ENCODE data around the gene PKDREJ.

DNA sequence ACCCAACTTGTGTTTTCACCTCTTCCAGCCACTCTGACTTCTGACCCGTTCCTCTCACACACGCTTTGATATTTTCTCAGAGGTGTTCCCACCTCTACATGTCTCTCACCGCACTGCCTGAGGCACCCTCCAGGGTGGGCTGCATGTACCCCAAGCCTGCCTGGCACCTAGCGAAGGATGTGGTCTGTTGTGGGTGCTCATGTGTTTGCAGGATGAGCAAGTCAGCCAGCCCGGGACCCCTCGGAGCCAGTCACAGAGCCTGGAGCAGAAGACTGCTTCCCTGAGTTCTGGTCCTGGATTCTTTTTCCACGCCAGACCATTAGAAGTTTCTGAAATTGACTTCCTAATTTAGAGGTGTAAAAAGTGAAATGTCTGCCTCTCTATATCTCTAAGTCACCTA lies 37.3 kb upstream of the PKDREJ start:
- TF ChIP-seq, protein P1, sequence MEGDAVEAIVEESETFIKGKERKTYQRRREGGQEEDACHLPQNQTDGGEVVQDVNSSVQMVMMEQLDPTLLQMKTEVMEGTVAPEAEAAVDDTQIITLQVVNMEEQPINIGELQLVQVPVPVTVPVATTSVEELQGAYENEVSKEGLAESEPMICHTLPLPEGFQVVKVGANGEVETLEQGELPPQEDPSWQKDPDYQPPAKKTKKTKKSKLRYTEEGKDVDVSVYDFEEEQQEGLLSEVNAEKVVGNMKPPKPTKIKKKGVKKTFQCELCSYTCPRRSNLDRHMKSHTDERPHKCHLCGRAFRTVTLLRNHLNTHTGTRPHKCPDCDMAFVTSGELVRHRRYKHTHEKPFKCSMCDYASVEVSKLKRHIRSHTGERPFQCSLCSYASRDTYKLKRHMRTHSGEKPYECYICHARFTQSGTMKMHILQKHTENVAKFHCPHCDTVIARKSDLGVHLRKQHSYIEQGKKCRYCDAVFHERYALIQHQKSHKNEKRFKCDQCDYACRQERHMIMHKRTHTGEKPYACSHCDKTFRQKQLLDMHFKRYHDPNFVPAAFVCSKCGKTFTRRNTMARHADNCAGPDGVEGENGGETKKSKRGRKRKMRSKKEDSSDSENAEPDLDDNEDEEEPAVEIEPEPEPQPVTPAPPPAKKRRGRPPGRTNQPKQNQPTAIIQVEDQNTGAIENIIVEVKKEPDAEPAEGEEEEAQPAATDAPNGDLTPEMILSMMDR (optimal IDR thresholded peaks at IDR 0.05 in 1 of 3, IDR thresholded peaks at IDR 0.05 in 1 of 3, conservative IDR thresholded peaks at IDR 0.05 in 1 of 3; ENCODE audit: extremely low read depth in 1 of 3, insufficient read depth in 2 of 3, low read length in 3 of 3): no peak
- TF ChIP-seq EZH2 (IDR thresholded peaks at IDR 0.05; ENCODE audit: low read length): no peak

Measured in keratinocyte (primary cell).